Esophagus muscularis mucosa (tissue), 4 donors: Measurements from ENCODE around the gene NKX6-1.

Experiments
- CTCF ChIP-seq, 3 experiments: fragments of 200-600 bp in 2 of 3; fragments of 450-650 bp in 1 of 3; sonication (generic) in 2 of 3; IDR thresholded peaks; one replicate each; pipeline ENCODE4 v1.5.1; 2017 to 2019; ENCODE audit warnings: antibody characterized with exemption in 3 of 3, mild to moderate bottlenecking in 2 of 3, moderate library complexity in 1 of 3
- EP300 ChIP-seq: sonication (generic); formaldehyde crosslinking; IDR thresholded peaks from one replicate; pipeline ENCODE4 v1.6.1; 2017; ENCODE audit warnings: antibody characterized with exemption
- POLR2A ChIP-seq: fragments of 450-650 bp; IDR thresholded peaks from one replicate; pipeline ENCODE4 v1.6.1; 2017; ENCODE audit warnings: antibody characterized with exemption, moderate library complexity, mild to moderate bottlenecking, low read depth
- POLR2AphosphoS5 ChIP-seq, 2 donors: sonication (generic); formaldehyde crosslinking; IDR thresholded peaks; one replicate each; pipeline ENCODE4 v1.6.1; 2017; ENCODE audit warnings: antibody characterized with exemption in 2 of 2

GRCh38 chr4:84512277-84512676 is 13.2 kb upstream of the NKX6-1 start:
- TF ChIP-seq CTCF (IDR thresholded peaks at IDR 0.05): no peak
- TF ChIP-seq EP300: no peak
- no peak for TF ChIP-seq POLR2AphosphoS5 (IDR thresholded peaks at IDR 0.05)
- no peak for TF ChIP-seq POLR2A
